Measurements from ENCODE around the gene POLR1A. TPM values are rescaled to one million over a fixed set of nuclear protein-coding genes. Genes with fewer than 3 reads are reported as not detected.

POLR1A gene
- total and polyA plus RNA-seq, 5 experiments from 2014 or later = 1.1 to 22.9 (median 5.7) TPM

- no peaks in the 10 kb centered on the region for H3K9me3 Mint-ChIP-seq
- H3K27me3 Mint-ChIP-seq = no peaks in the 10 kb centered on the region
- ATAC-seq = no peak
- no peak overlapping the region for H3K4me3 Mint-ChIP-seq
- POLR2A ChIA-PET = no interaction called here
- H3K4me1 Mint-ChIP-seq = peaks cover 0 to 3% (median 2%) of the 10 kb centered on the region in 4 donors
- H3K36me3 Mint-ChIP-seq = no peaks in the 10 kb centered on the region
- DNase-seq = no peak
- H3K27ac Mint-ChIP-seq = peak overlapping the region in 3 of 10 donors; percentile 25 to 91 (median 78)
Observed at GRCh38 chr2:85987266-85988174, 118.2 kb downstream of the POLR1A start.

GRCh38 chr2:85986121-85986520 lies 119.6 kb downstream of the POLR1A start:
- POLR2A ChIA-PET = interaction anchor here (0.8 kb wide), 1 partner anchor 13 kb away, joined by 3 read pairs; no protein-coding TSS in a partner anchor
- peaks cover 0 to 1% (median 0%) of the 10 kb centered on the region in 5 donors for H3K27me3 Mint-ChIP-seq
- H3K4me3 Mint-ChIP-seq = no peak overlapping the region
- no peak for ATAC-seq
- H3K4me1 Mint-ChIP-seq = peaks cover 0 to 3% (median 1%) of the 10 kb centered on the region in 4 donors
- DNase-seq = no peak
- H3K27ac Mint-ChIP-seq = no peak overlapping the region
- no peaks in the 10 kb centered on the region for H3K36me3 Mint-ChIP-seq
- H3K9me3 Mint-ChIP-seq = no peaks in the 10 kb centered on the region

- POLR2A ChIA-PET = no interaction called here
- H3K4me1 Mint-ChIP-seq = peaks cover 0 to 8% (median under 1%) of the 10 kb centered on the region in 4 donors
- DNase-seq (no peak), ATAC-seq (no peak)
- H3K27me3 Mint-ChIP-seq = peaks cover 0 to 1% (median 0%) of the 10 kb centered on the region in 5 donors
- H3K27ac Mint-ChIP-seq = no peak overlapping the region
- H3K4me3 Mint-ChIP-seq = no peak overlapping the region
- H3K36me3 Mint-ChIP-seq = no peaks in the 10 kb centered on the region
- H3K9me3 Mint-ChIP-seq = no peaks in the 10 kb centered on the region
Observed at GRCh38 chr2:85984788-85985187, 120.9 kb downstream of the POLR1A start.

- POLR2A ChIA-PET = interaction anchor here (0.6 kb wide), 1 partner anchor 52 kb away, joined by 3 read pairs; no protein-coding TSS in a partner anchor
- ATAC-seq = no peak
- no peak overlapping the region for H3K4me3 Mint-ChIP-seq
Observed at GRCh38 chr2:85983766-85984165, 121.9 kb downstream of the POLR1A start.

GRCh38 chr2:85981579-85982247 lies 124.0 kb downstream of the POLR1A start:
- no peaks in the 10 kb centered on the region for H3K9me3 Mint-ChIP-seq
- POLR2A ChIA-PET = no interaction called here
- H3K36me3 Mint-ChIP-seq = no peaks in the 10 kb centered on the region
- ATAC-seq (no peak), DNase-seq (no peak)
- H3K27ac Mint-ChIP-seq = peak overlapping the region in 2 of 10 donors; percentile 37 to 77
- peaks cover 1 to 9% (median 7%) of the 10 kb centered on the region in 4 donors for H3K4me1 Mint-ChIP-seq
- H3K4me3 Mint-ChIP-seq = no peak overlapping the region
- peaks cover 0 to 1% (median 0%) of the 10 kb centered on the region in 5 donors for H3K27me3 Mint-ChIP-seq

More at GRCh38 chr2:85983766-85984165, 121.9 kb downstream of the POLR1A start:
- no peaks in the 10 kb centered on the region for H3K36me3 Mint-ChIP-seq
- H3K9me3 Mint-ChIP-seq = no peaks in the 10 kb centered on the region
- H3K4me1 Mint-ChIP-seq = peaks cover 1 to 9% (median 6%) of the 10 kb centered on the region in 4 donors
- H3K27ac Mint-ChIP-seq = no peak overlapping the region
- DNase-seq = no peak
- peaks cover 0 to 1% (median 0%) of the 10 kb centered on the region in 5 donors for H3K27me3 Mint-ChIP-seq

GRCh38 chr2:85978883-85979780 lies 126.6 kb downstream of the POLR1A start:
- DNase-seq (no peak), ATAC-seq (no peak)
- H3K4me1 Mint-ChIP-seq = peaks cover 1 to 9% (median 7%) of the 10 kb centered on the region in 4 donors
- no peak overlapping the region for H3K4me3 Mint-ChIP-seq
- H3K27me3 Mint-ChIP-seq = peaks cover 0 to 1% (median 0%) of the 10 kb centered on the region in 5 donors
- H3K27ac Mint-ChIP-seq = peak overlapping the region in 2 of 10 donors; percentile 15 to 18
- H3K36me3 Mint-ChIP-seq = no peaks in the 10 kb centered on the region
- POLR2A ChIA-PET = no interaction called here
- no peaks in the 10 kb centered on the region for H3K9me3 Mint-ChIP-seq

GRCh38 chr2:85976106-85976920 lies 129.4 kb downstream of the POLR1A start:
- POLR2A ChIA-PET = no interaction called here
- Mint-ChIP-seq H3K36me3 (no peaks in the 10 kb centered on the region), H3K4me3 (no peak overlapping the region), H3K4me1 (peaks cover 1 to 7% (median 6%) of the 10 kb centered on the region in 4 donors), H3K27ac (peak overlapping the region in 2 of 10 donors; percentile 48 to 67), H3K27me3 (no peaks in the 10 kb centered on the region), H3K9me3 (peaks cover 0 to 9% (median 0%) of the 10 kb centered on the region in 9 donors)
- ATAC-seq (no peak), DNase-seq (no peak)

GRCh38 chr2:85975581-85975980 lies 130.1 kb downstream of the POLR1A start:
- H3K4me3 Mint-ChIP-seq = no peak overlapping the region
- POLR2A ChIA-PET = no interaction called here
- H3K9me3 Mint-ChIP-seq = peaks cover 0 to 9% (median 0%) of the 10 kb centered on the region in 9 donors
- peaks cover 1 to 7% (median 5%) of the 10 kb centered on the region in 4 donors for H3K4me1 Mint-ChIP-seq
- no peak for ATAC-seq
- DNase-seq = no peak
- H3K27me3 Mint-ChIP-seq = no peaks in the 10 kb centered on the region
- H3K36me3 Mint-ChIP-seq = no peaks in the 10 kb centered on the region
- no peak overlapping the region for H3K27ac Mint-ChIP-seq

- Mint-ChIP-seq H3K27ac (no peak overlapping the region), H3K9me3 (peaks cover 0 to 9% (median 0%) of the 10 kb centered on the region in 9 donors), H3K4me3 (no peak overlapping the region), H3K27me3 (no peaks in the 10 kb centered on the region), H3K36me3 (no peaks in the 10 kb centered on the region), H3K4me1 (peaks cover 1 to 6% (median 2%) of the 10 kb centered on the region in 4 donors)
- POLR2A ChIA-PET = no interaction called here
- no peak for DNase-seq
- no peak for ATAC-seq
Observed at GRCh38 chr2:85974390-85974789, 131.3 kb downstream of the POLR1A start.

- H3K4me3 Mint-ChIP-seq = no peak overlapping the region
- H3K4me1 Mint-ChIP-seq = no peaks in the 10 kb centered on the region
- ATAC-seq = no peak
- no peaks in the 10 kb centered on the region for H3K36me3 Mint-ChIP-seq
- POLR2A ChIA-PET = no interaction called here
- H3K9me3 Mint-ChIP-seq = peaks cover 0 to 9% (median 0%) of the 10 kb centered on the region in 9 donors
- H3K27me3 Mint-ChIP-seq = no peaks in the 10 kb centered on the region
- DNase-seq = no peak
- peak overlapping the region in 1 of 10 donors; percentile 65 for H3K27ac Mint-ChIP-seq
Observed at GRCh38 chr2:85972355-85972754, 133.3 kb downstream of the POLR1A start.

- ATAC-seq = no peak
- H3K36me3 Mint-ChIP-seq = no peaks in the 10 kb centered on the region
- no peaks in the 10 kb centered on the region for H3K27me3 Mint-ChIP-seq
- peaks cover 0 to 1% (median 0%) of the 10 kb centered on the region in 4 donors for H3K4me1 Mint-ChIP-seq
- POLR2A ChIA-PET = no interaction called here
- H3K27ac Mint-ChIP-seq = no peak overlapping the region
- no peak for DNase-seq
- no peak overlapping the region for H3K4me3 Mint-ChIP-seq
- H3K9me3 Mint-ChIP-seq = peaks cover 0 to 9% (median 0%) of the 10 kb centered on the region in 9 donors
Observed at GRCh38 chr2:85971366-85971765, 134.3 kb downstream of the POLR1A start.

Measured in naive thymus-derived CD8-positive, alpha-beta T cell (primary cell).